HEK293 (cell line): Measurements from ENCODE around the gene ADGRD1.

Source experiments
- CTCF ChIA-PET: fragments of 350-600 bp; formaldehyde crosslinking; extraction: SDS; loops from one replicate; lab custom pipeline; 2021; ENCODE audit warnings: antibody characterized with exemption; lab: Yijun Ruan, JAX
- POLR2A ChIA-PET: fragments of 300-600 bp; formaldehyde crosslinking; extraction: SDS; loops from one replicate; lab custom pipeline; 2020; ENCODE audit warnings: antibody characterized with exemption, inconsistent platforms; lab: Yijun Ruan, JAX
- H3K27ac ChIP-seq: fragments of 200-500 bp; sonication (Bioruptor generic); 2 replicates; pipeline ENCODE4 v1.5.1; 2014; ENCODE audit warnings: low read depth, low read length, control low read depth, inconsistent platforms; ENCODE audit errors: extremely low read depth
- H3K36me3 ChIP-seq, 2 experiments: fragments of 200-500 bp in 1 of 2; sonication (Bioruptor generic) in 1 of 2; 1 replicate in 1 of 2; 2 replicates in 1 of 2; pipeline ENCODE4 v1.5.1; 2014 to 2017; ENCODE audit warnings: inconsistent platforms in 2 of 2, low read length in 2 of 2; ENCODE audit not compliant: control insufficient read depth in 2 of 2, insufficient read depth in 1 of 2
- H3K4me1 ChIP-seq: fragments of 200-500 bp; sonication (Bioruptor generic); 2 replicates; pipeline ENCODE4 v1.5.1; 2014; ENCODE audit warnings: mild to moderate bottlenecking, low read length, inconsistent platforms; ENCODE audit not compliant: control insufficient read depth, insufficient read depth
- H3K4me3 ChIP-seq: 2 replicates; pipeline ENCODE4 v1.5.1; 2011; ENCODE audit warnings: low read depth, mild to moderate bottlenecking, control low read depth, low read length, moderate library complexity
- H3K9me3 ChIP-seq: fragments of 200-500 bp; sonication (Bioruptor generic); 2 replicates; pipeline ENCODE4 v1.5.1; 2014; ENCODE audit warnings: low read depth, low read length, inconsistent platforms; ENCODE audit not compliant: control insufficient read depth, insufficient read depth
- GLIS2 ChIP-seq: fragments of 450-650 bp; formaldehyde crosslinking; IDR thresholded peaks from 2 replicates; pipeline ENCODE4 v1.5.1; 2016; ENCODE audit warnings: missing biosample characterization, missing genetic modification characterization
- YY1 ChIP-seq: fragments of 450-650 bp; formaldehyde crosslinking; IDR thresholded peaks from 2 replicates; pipeline ENCODE4 v1.5.1; 2018; ENCODE audit warnings: missing biosample characterization, missing genetic modification characterization
- ZBTB20 ChIP-seq: fragments of 450-650 bp; formaldehyde crosslinking; IDR thresholded peaks from 2 replicates; pipeline ENCODE4 v1.5.1; 2016; ENCODE audit warnings: missing biosample characterization, missing genetic modification characterization
- ZIC2 ChIP-seq: fragments of 450-650 bp; formaldehyde crosslinking; IDR thresholded peaks from 2 replicates; pipeline ENCODE4 v1.5.1; 2016; ENCODE audit warnings: missing biosample characterization, missing genetic modification characterization
- ZNF138 ChIP-seq: fragments of 450-650 bp; formaldehyde crosslinking; IDR thresholded peaks from 2 replicates; pipeline ENCODE4 v1.5.1; 2016; ENCODE audit warnings: missing biosample characterization, missing genetic modification characterization, borderline replicate concordance
- ZNF19 ChIP-seq: fragments of 450-650 bp; formaldehyde crosslinking; IDR thresholded peaks from 2 replicates; pipeline ENCODE4; 2016; ENCODE audit warnings: missing biosample characterization, missing genetic modification characterization, low read depth
- ZNF211 ChIP-seq: fragments of 450-650 bp; formaldehyde crosslinking; IDR thresholded peaks from 2 replicates; pipeline ENCODE4 v1.5.1; 2016; ENCODE audit warnings: low read depth, missing biosample characterization, missing genetic modification characterization
- ZNF221 ChIP-seq: fragments of 450-650 bp; formaldehyde crosslinking; IDR thresholded peaks from 2 replicates; pipeline ENCODE4 v1.5.1; 2017; ENCODE audit warnings: missing biosample characterization, missing genetic modification characterization, borderline replicate concordance
- ZNF274 ChIP-seq, 2 experiments: fragments of 200-500 bp in 1 of 2; fragments of 450-650 bp in 1 of 2; sonication (Bioruptor generic) in 1 of 2; formaldehyde crosslinking in 1 of 2; IDR thresholded peaks; 2 replicates each; pipeline versions ENCODE4 v1.5.1 to v1.6.1; 2014 to 2016; ENCODE audit warnings: borderline replicate concordance in 1 of 2, inconsistent platforms in 1 of 2, low read length in 1 of 2, missing biosample characterization in 1 of 2, missing genetic modification characterization in 1 of 2
- ZNF366 ChIP-seq: fragments of 450-650 bp; formaldehyde crosslinking; conservative IDR thresholded peaks from 2 replicates; pipeline ENCODE4 v1.5.1; 2016; ENCODE audit warnings: missing biosample characterization, missing genetic modification characterization
- ZNF529 ChIP-seq: fragments of 450-650 bp; formaldehyde crosslinking; IDR thresholded peaks from 2 replicates; pipeline ENCODE4 v1.5.1; 2017; ENCODE audit warnings: missing genetic modification characterization, missing biosample characterization; ENCODE audit not compliant: insufficient replicate concordance
- ZNF561 ChIP-seq: fragments of 450-650 bp; IDR thresholded peaks from 2 replicates; pipeline ENCODE4 v1.5.1; 2018; ENCODE audit warnings: missing biosample characterization, missing genetic modification characterization, borderline replicate concordance
- ZNF654 ChIP-seq: fragments of 450-650 bp; formaldehyde crosslinking; IDR thresholded peaks from 2 replicates; pipeline ENCODE4 v1.5.1; 2016; ENCODE audit warnings: low read depth, missing biosample characterization, missing genetic modification characterization
- ZNF768 ChIP-seq: fragments of 450-650 bp; formaldehyde crosslinking; IDR thresholded peaks from 2 replicates; pipeline ENCODE4 v1.5.1; 2018; ENCODE audit warnings: missing biosample characterization, mild to moderate bottlenecking, missing genetic modification characterization
- ZNF776 ChIP-seq: fragments of 450-650 bp; formaldehyde crosslinking; IDR thresholded peaks from 2 replicates; pipeline ENCODE4 v1.5.0; 2017; ENCODE audit warnings: missing biosample characterization, missing genetic modification characterization, borderline replicate concordance
- TF ChIP-seq, protein P1 (sequence below): fragments of 450-650 bp; formaldehyde crosslinking; IDR thresholded peaks from 2 replicates; pipeline ENCODE4 v1.5.1; 2016; ENCODE audit warnings: missing biosample characterization, missing genetic modification characterization
- TF ChIP-seq, protein P2 (sequence below): fragments of 450-650 bp; formaldehyde crosslinking; IDR thresholded peaks from 2 replicates; pipeline ENCODE4 v1.5.1; 2016; ENCODE audit warnings: missing biosample characterization, missing genetic modification characterization
- TF ChIP-seq, protein P3 (sequence below): fragments of 450-650 bp; IDR thresholded peaks from 2 replicates; pipeline ENCODE4 v1.5.1; 2018; ENCODE audit warnings: missing biosample characterization, mild to moderate bottlenecking, missing genetic modification characterization
- TF ChIP-seq, protein P4 (sequence below): fragments of 450-650 bp; formaldehyde crosslinking; IDR thresholded peaks from 2 replicates; pipeline ENCODE4 v1.5.1; 2016; ENCODE audit warnings: missing biosample characterization, missing genetic modification characterization
- TF ChIP-seq, protein P5 (sequence below): fragments of 450-650 bp; formaldehyde crosslinking; IDR thresholded peaks from 2 replicates; pipeline ENCODE4 v1.5.1; 2017; ENCODE audit warnings: missing biosample characterization, mild to moderate bottlenecking, missing genetic modification characterization, moderate library complexity
- TF ChIP-seq, protein P6 (sequence below): fragments of 450-650 bp; formaldehyde crosslinking; IDR thresholded peaks from 2 replicates; pipeline ENCODE4 v1.5.1; 2016; ENCODE audit warnings: missing biosample characterization, missing genetic modification characterization
- TF ChIP-seq, protein P7 (sequence below): IDR thresholded peaks from 2 replicates; pipeline ENCODE4 v1.6.1; 2011; ENCODE audit warnings: mild to moderate bottlenecking, low read depth, low read length, borderline replicate concordance

ADGRD1 gene

DNA sequence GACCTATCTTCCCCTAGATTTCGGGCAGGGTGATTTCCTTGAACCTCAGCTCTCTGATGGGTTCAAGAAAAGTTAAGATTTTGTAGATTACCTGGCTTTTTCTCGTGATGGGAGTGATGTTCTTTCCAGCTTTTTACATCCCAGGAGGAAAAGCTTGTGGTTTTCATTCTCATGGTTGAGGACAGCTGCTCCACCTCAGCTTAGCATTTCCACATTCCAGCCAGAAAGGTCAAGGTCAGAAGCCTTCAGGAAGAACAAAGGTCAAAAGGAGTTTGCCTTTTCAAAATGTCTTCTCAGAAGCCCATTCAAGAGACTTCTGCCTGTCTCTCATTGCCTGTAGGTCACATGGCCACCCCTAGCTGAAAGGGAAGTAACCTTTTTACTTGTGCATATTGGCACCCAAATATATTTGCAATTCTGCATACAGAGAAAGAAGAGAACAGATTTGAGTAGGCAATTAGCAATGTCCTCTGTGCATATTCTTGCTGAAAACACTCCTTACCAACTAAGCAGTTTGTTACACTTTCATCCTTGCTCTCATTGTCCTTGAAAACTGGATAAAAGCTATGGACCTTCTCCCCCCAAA, 6.6 kb upstream of the ADGRD1 start:
- Histone ChIP-seq H3K9me3 (no peaks in the 10 kb centered on the region), H3K4me1 (no peaks in the 10 kb centered on the region), H3K36me3 (no peaks in the 10 kb centered on the region)
- TF ChIP-seq, protein P1, sequence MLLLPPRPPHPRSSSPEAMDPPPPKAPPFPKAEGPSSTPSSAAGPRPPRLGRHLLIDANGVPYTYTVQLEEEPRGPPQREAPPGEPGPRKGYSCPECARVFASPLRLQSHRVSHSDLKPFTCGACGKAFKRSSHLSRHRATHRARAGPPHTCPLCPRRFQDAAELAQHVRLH (tag by site-specific recombination), result no peak
- TF ChIP-seq ZNF274 (IDR thresholded peaks at IDR 0.05; ENCODE audit: low read length), result no peak
- no peak for TF ChIP-seq ZNF274 (tag by site-specific recombination; IDR thresholded peaks at IDR 0.05; ENCODE audit: borderline replicate concordance)
- TF ChIP-seq GLIS2 (tag by site-specific recombination), result no peak
- no peak for TF ChIP-seq ZNF561 (tag by site-specific recombination)
- TF ChIP-seq, protein P2, sequence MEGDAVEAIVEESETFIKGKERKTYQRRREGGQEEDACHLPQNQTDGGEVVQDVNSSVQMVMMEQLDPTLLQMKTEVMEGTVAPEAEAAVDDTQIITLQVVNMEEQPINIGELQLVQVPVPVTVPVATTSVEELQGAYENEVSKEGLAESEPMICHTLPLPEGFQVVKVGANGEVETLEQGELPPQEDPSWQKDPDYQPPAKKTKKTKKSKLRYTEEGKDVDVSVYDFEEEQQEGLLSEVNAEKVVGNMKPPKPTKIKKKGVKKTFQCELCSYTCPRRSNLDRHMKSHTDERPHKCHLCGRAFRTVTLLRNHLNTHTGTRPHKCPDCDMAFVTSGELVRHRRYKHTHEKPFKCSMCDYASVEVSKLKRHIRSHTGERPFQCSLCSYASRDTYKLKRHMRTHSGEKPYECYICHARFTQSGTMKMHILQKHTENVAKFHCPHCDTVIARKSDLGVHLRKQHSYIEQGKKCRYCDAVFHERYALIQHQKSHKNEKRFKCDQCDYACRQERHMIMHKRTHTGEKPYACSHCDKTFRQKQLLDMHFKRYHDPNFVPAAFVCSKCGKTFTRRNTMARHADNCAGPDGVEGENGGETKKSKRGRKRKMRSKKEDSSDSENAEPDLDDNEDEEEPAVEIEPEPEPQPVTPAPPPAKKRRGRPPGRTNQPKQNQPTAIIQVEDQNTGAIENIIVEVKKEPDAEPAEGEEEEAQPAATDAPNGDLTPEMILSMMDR (tag by site-specific recombination), result no peak
- TF ChIP-seq ZNF221 (tag by site-specific recombination), result no peak
- TF ChIP-seq, protein P3, sequence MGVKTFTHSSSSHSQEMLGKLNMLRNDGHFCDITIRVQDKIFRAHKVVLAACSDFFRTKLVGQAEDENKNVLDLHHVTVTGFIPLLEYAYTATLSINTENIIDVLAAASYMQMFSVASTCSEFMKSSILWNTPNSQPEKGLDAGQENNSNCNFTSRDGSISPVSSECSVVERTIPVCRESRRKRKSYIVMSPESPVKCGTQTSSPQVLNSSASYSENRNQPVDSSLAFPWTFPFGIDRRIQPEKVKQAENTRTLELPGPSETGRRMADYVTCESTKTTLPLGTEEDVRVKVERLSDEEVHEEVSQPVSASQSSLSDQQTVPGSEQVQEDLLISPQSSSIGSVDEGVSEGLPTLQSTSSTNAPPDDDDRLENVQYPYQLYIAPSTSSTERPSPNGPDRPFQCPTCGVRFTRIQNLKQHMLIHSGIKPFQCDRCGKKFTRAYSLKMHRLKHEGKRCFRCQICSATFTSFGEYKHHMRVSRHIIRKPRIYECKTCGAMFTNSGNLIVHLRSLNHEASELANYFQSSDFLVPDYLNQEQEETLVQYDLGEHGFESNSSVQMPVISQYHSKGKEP (tag by site-specific recombination), result no peak
- no peak for TF ChIP-seq ZNF654 (tag by site-specific recombination)
- TF ChIP-seq ZIC2 (tag by site-specific recombination), result no peak
- TF ChIP-seq ZNF211 (tag by site-specific recombination), result no peak
- TF ChIP-seq, protein P4, sequence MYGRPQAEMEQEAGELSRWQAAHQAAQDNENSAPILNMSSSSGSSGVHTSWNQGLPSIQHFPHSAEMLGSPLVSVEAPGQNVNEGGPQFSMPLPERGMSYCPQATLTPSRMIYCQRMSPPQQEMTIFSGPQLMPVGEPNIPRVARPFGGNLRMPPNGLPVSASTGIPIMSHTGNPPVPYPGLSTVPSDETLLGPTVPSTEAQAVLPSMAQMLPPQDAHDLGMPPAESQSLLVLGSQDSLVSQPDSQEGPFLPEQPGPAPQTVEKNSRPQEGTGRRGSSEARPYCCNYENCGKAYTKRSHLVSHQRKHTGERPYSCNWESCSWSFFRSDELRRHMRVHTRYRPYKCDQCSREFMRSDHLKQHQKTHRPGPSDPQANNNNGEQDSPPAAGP (tag by site-specific recombination), result no peak
- TF ChIP-seq, all 188 proteins: peak for 0
- H3K4me3 ChIP-seq, result no peak overlapping the region
- POLR2A ChIA-PET, result no interaction called here
- CTCF ChIA-PET, result no interaction called here
- no peak overlapping the region for H3K27ac ChIP-seq

DNA sequence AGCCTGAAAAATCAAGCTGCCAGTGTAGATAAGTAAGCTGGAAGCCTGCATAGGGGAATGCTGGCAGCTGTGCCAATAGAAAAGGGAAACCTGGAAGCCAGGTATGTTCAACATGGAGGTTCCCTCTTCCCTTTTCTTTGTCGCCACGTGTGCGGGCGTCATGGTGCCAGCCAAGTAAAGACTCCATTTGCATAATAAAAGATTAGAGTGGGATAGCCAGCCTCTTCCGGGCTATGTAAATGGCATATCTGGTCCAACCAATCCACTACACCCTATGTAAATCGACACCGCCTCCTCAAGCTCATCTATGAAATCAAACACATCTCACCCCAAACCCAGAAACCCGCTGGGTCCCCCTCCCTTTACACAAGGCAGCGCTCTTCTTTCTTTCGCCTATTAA, 5.6 kb upstream of the ADGRD1 start:
- Histone ChIP-seq H3K36me3 (no peaks in the 10 kb centered on the region), H3K9me3 (no peaks in the 10 kb centered on the region), H3K27ac (no peak overlapping the region), H3K4me1 (no peaks in the 10 kb centered on the region), H3K4me3 (no peak overlapping the region)
- ChIA-PET POLR2A (no interaction called here), CTCF (interaction anchor here (0.5 kb wide), 1 partner anchor 129 kb away, joined by 3 read pairs; no protein-coding TSS in a partner anchor)
- TF ChIP-seq, protein P5, sequence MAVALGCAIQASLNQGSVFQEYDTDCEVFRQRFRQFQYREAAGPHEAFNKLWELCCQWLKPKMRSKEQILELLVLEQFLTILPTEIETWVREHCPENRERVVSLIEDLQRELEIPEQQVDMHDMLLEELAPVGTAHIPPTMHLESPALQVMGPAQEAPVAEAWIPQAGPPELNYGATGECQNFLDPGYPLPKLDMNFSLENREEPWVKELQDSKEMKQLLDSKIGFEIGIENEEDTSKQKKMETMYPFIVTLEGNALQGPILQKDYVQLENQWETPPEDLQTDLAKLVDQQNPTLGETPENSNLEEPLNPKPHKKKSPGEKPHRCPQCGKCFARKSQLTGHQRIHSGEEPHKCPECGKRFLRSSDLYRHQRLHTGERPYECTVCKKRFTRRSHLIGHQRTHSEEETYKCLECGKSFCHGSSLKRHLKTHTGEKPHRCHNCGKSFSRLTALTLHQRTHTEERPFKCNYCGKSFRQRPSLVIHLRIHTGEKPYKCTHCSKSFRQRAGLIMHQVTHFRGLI, result no peak
- TF ChIP-seq ZNF529 (tag by site-specific recombination), result no peak
- TF ChIP-seq ZNF768, result no peak
- no peak for TF ChIP-seq ZNF366 (tag by site-specific recombination)
- no peak for TF ChIP-seq ZNF19 (tag by site-specific recombination)
- no peak for TF ChIP-seq ZNF776 (tag by site-specific recombination)
- TF ChIP-seq, protein P1 (tag by site-specific recombination), result no peak
- no peak for TF ChIP-seq YY1
- no peak for TF ChIP-seq ZBTB20 (tag by site-specific recombination)
- TF ChIP-seq ZNF138 (tag by site-specific recombination), result no peak
- TF ChIP-seq, protein P6, sequence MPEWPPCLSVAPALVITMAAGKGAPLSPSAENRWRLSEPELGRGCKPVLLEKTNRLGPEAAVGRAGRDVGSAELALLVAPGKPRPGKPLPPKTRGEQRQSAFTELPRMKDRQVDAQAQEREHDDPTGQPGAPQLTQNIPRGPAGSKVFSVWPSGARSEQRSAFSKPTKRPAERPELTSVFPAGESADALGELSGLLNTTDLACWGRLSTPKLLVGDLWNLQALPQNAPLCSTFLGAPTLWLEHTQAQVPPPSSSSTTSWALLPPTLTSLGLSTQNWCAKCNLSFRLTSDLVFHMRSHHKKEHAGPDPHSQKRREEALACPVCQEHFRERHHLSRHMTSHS, result no peak
- TF ChIP-seq, protein P7, sequence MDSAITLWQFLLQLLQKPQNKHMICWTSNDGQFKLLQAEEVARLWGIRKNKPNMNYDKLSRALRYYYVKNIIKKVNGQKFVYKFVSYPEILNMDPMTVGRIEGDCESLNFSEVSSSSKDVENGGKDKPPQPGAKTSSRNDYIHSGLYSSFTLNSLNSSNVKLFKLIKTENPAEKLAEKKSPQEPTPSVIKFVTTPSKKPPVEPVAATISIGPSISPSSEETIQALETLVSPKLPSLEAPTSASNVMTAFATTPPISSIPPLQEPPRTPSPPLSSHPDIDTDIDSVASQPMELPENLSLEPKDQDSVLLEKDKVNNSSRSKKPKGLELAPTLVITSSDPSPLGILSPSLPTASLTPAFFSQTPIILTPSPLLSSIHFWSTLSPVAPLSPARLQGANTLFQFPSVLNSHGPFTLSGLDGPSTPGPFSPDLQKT, result no peak
